ENCODE results near the gene RAPGEF3. TPM values are rescaled to one million over a fixed set of nuclear protein-coding genes. Genes with fewer than 3 reads are reported as not detected.

RAPGEF3 gene
- total and polyA plus RNA-seq, 5 donors from 2014 or later, result 0.10 to 0.79 (median 0.14) TPM; not detected in 2

DNA sequence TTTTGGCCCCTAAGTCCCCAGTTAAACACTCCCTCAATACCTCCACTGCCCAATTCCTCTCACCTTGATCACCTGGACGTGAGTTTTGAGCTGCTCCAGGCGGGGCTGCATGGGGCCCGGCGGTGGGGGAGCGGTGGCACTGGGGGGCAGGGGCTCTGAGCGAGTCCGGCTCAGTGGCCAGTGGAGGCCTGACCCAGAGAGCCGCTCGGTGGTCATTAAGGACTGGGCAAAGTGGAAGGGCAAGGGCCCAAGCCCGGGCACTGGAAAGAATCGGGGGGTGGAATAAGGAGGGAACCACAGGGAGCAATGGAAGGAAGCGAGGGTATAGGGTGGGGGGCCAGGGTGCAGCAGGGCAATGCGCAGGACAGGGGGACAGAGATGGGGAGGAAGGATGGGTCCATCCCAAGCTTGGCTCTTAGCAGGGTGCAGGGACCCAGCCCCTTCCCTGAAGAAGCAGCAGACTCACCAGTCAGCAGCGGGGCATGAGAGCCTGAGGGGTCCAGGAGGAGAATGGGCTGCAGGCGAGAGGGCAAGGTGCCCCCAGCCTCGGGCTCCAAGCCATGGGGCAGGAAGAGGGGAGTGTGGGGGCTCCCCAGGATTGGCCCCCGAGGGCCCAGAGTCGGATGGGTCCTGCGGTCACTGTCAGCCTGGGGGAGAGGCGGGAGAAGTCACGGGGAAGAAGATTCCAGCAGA, 36.6 kb upstream of the RAPGEF3 start:
- ATAC-seq (ENCODE audit: low read depth in 2 of 2), result no peak
- Mint-ChIP-seq H3K9me3 (no peaks in the 10 kb centered on the region), H3K4me3 (no peak overlapping the region), H3K27me3 (no peaks in the 10 kb centered on the region), H3K27ac (no peak overlapping the region), H3K4me1 (peaks cover 0 to 18% (median 9%) of the 10 kb centered on the region in 4 donors), H3K36me3 (peaks cover 28% of the 10 kb centered on the region)
- Histone ChIP-seq H3K9me3 (ENCODE audit: control insufficient read depth in 2 of 2, low read length in 2 of 2) (no peaks in the 10 kb centered on the region), H3K27me3 (ENCODE audit: control insufficient read depth, insufficient read depth, low read length) (no peaks in the 10 kb centered on the region), H3K36me3 (ENCODE audit: control insufficient read depth, insufficient read depth, low read length) (peaks cover 84% of the 10 kb centered on the region), H3K4me1 (ENCODE audit: control insufficient read depth, insufficient read depth, low read length, poor library complexity, severe bottlenecking) (peaks cover 6% of the 10 kb centered on the region), H3K27ac (ENCODE audit: insufficient read depth, low read length, poor library complexity, severe bottlenecking) (no peak overlapping the region), H3K4me3 (ENCODE audit: low read depth, low read length) (no peak overlapping the region)
- no peak for DNase-seq

- Mint-ChIP-seq H3K27ac (peak overlapping the region in 1 of 3 donors; percentile 14), H3K4me3 (no peak overlapping the region), H3K27me3 (no peaks in the 10 kb centered on the region), H3K4me1 (peaks cover 0 to 15% (median 8%) of the 10 kb centered on the region in 4 donors), H3K9me3 (no peaks in the 10 kb centered on the region), H3K36me3 (peaks cover 28% of the 10 kb centered on the region)
- peaks cover 89% of the 10 kb centered on the region for H3K36me3 ChIP-seq (ENCODE audit: control insufficient read depth, insufficient read depth, low read length)
- no peak overlapping the region for H3K4me3 ChIP-seq (ENCODE audit: low read depth, low read length)
- H3K4me1 ChIP-seq (ENCODE audit: control insufficient read depth, insufficient read depth, low read length, poor library complexity, severe bottlenecking), result peaks cover 6% of the 10 kb centered on the region
- no peaks in the 10 kb centered on the region for H3K9me3 ChIP-seq (ENCODE audit: control insufficient read depth in 2 of 2, low read length in 2 of 2)
- no peak overlapping the region for H3K27ac ChIP-seq (ENCODE audit: insufficient read depth, low read length, poor library complexity, severe bottlenecking)
- ATAC-seq (ENCODE audit: low read depth in 2 of 2), result no peak
- no peaks in the 10 kb centered on the region for H3K27me3 ChIP-seq (ENCODE audit: control insufficient read depth, insufficient read depth, low read length)
- no peak for DNase-seq
Measured at GRCh38 chr12:47794679-47795078, 36.0 kb upstream of the RAPGEF3 start.

- Mint-ChIP-seq H3K9me3 (no peaks in the 10 kb centered on the region), H3K27ac (peak overlapping the region in 1 of 3 donors; percentile 56), H3K36me3 (peaks cover 32% of the 10 kb centered on the region)
Measured at GRCh38 chr12:47793015-47793681, 34.5 kb upstream of the RAPGEF3 start.

DNA sequence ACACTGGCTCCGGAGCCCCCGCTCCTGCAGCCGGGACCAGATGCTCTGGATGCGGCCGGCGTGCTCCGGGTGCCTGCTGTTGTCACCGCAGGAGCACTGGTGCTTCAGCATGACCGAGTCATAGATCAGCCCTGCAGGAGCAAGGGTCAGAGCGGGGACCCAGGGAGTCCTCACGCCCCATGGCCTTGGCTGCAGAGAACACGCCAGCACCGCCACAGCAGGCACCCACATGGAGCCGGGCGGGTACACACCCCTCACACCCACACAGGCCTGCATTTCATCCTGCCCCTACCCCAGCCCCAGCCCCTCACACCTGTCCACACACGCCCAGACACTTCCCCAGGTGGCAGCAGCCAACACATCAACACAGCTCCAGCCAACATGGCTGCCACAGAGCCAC, 33.2 kb upstream of the RAPGEF3 start:
- no peaks in the 10 kb centered on the region for H3K4me1 ChIP-seq (ENCODE audit: control insufficient read depth, insufficient read depth, low read length, poor library complexity, severe bottlenecking)
- H3K27me3 ChIP-seq (ENCODE audit: control insufficient read depth, insufficient read depth, low read length), result no peaks in the 10 kb centered on the region
- H3K27ac ChIP-seq (ENCODE audit: insufficient read depth, low read length, poor library complexity, severe bottlenecking), result no peak overlapping the region
- DNase-seq, result no peak
- H3K36me3 Mint-ChIP-seq, result peaks cover 38% of the 10 kb centered on the region
- no peak overlapping the region for H3K4me3 Mint-ChIP-seq
- H3K4me1 Mint-ChIP-seq, result peaks cover 0 to 4% (median 2%) of the 10 kb centered on the region in 4 donors
- no peak for ATAC-seq (ENCODE audit: low read depth in 2 of 2)
- H3K9me3 ChIP-seq (ENCODE audit: control insufficient read depth in 2 of 2, low read length in 2 of 2), result no peaks in the 10 kb centered on the region
- H3K4me3 ChIP-seq (ENCODE audit: low read depth, low read length), result no peak overlapping the region
- peaks cover 92% of the 10 kb centered on the region for H3K36me3 ChIP-seq (ENCODE audit: control insufficient read depth, insufficient read depth, low read length)
- H3K9me3 Mint-ChIP-seq, result no peaks in the 10 kb centered on the region
- peak overlapping the region in 1 of 3 donors; percentile 67 for H3K27ac Mint-ChIP-seq
- no peaks in the 10 kb centered on the region for H3K27me3 Mint-ChIP-seq

More at GRCh38 chr12:47793015-47793681, 34.5 kb upstream of the RAPGEF3 start:
- Histone ChIP-seq H3K27ac (ENCODE audit: insufficient read depth, low read length, poor library complexity, severe bottlenecking) (peak overlapping the region; percentile 14), H3K27me3 (ENCODE audit: control insufficient read depth, insufficient read depth, low read length) (no peaks in the 10 kb centered on the region), H3K4me3 (ENCODE audit: low read depth, low read length) (no peak overlapping the region), H3K4me1 (ENCODE audit: control insufficient read depth, insufficient read depth, low read length, poor library complexity, severe bottlenecking) (peaks cover 5% of the 10 kb centered on the region), H3K36me3 (ENCODE audit: control insufficient read depth, insufficient read depth, low read length) (peaks cover 91% of the 10 kb centered on the region), H3K9me3 (ENCODE audit: control insufficient read depth in 2 of 2, low read length in 2 of 2) (no peaks in the 10 kb centered on the region)
- DNase-seq (no peak), ATAC-seq (ENCODE audit: low read depth in 2 of 2) (no peak)
- no peaks in the 10 kb centered on the region for H3K27me3 Mint-ChIP-seq
- peaks cover 0 to 10% (median 5%) of the 10 kb centered on the region in 4 donors for H3K4me1 Mint-ChIP-seq
- H3K4me3 Mint-ChIP-seq, result no peak overlapping the region

- peaks cover 38% of the 10 kb centered on the region for H3K36me3 Mint-ChIP-seq
- H3K4me3 ChIP-seq (ENCODE audit: low read depth, low read length), result no peak overlapping the region
- H3K27ac Mint-ChIP-seq, result no peak overlapping the region
- DNase-seq, result no peak
- no peaks in the 10 kb centered on the region for H3K27me3 ChIP-seq (ENCODE audit: control insufficient read depth, insufficient read depth, low read length)
- no peaks in the 10 kb centered on the region for H3K9me3 ChIP-seq (ENCODE audit: control insufficient read depth in 2 of 2, low read length in 2 of 2)
- no peak overlapping the region for H3K27ac ChIP-seq (ENCODE audit: insufficient read depth, low read length, poor library complexity, severe bottlenecking)
- H3K36me3 ChIP-seq (ENCODE audit: control insufficient read depth, insufficient read depth, low read length), result peaks cover 93% of the 10 kb centered on the region
- no peaks in the 10 kb centered on the region for H3K9me3 Mint-ChIP-seq
- H3K4me1 ChIP-seq (ENCODE audit: control insufficient read depth, insufficient read depth, low read length, poor library complexity, severe bottlenecking), result no peaks in the 10 kb centered on the region
- no peak overlapping the region for H3K4me3 Mint-ChIP-seq
- H3K4me1 Mint-ChIP-seq, result peaks cover 0 to 4% (median 2%) of the 10 kb centered on the region in 4 donors
- no peaks in the 10 kb centered on the region for H3K27me3 Mint-ChIP-seq
- ATAC-seq (ENCODE audit: low read depth in 2 of 2), result no peak
Measured at GRCh38 chr12:47791351-47791746, 32.7 kb upstream of the RAPGEF3 start.

DNA sequence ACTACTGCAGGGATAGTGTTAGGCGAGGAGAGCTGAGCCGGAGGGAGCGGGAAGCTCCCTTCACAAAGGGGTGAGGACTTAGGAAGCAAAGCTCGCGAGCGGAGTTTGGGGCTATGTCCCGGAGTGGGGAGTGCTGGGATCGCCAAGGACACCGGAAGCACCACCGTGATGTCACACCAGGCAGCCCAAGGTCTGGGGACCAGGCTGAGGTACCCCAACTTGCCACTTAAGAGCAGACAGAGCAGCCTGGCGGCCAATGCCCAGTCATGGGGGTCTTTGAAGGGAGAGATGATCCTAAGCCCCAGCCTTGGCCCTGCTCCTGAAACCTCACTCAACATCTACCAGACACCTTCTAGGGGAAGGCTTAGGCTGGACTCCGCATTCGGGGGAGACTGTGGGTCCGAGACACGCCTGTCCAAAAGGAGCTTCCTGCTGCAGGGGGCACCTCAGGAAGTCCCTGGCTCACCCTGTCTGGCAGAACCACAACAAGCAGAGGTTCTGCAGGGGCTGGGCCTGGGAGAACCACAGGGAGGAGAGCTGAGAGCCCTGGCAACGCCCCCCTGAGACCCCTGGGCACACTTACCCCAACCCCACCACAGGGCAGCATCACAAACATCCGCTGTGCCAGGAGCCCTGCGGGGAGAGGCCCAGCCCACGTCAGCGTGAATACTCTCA, 32.1 kb upstream of the RAPGEF3 start:
- DNase-seq (no peak), ATAC-seq (ENCODE audit: low read depth in 2 of 2) (no peak)
- H3K27ac Mint-ChIP-seq, result peak overlapping the region in 1 of 3 donors; percentile 92
- H3K4me3 Mint-ChIP-seq, result no peak overlapping the region
- Histone ChIP-seq H3K4me1 (ENCODE audit: control insufficient read depth, insufficient read depth, low read length, poor library complexity, severe bottlenecking) (no peaks in the 10 kb centered on the region), H3K36me3 (ENCODE audit: control insufficient read depth, insufficient read depth, low read length) (peaks cover 94% of the 10 kb centered on the region), H3K4me3 (ENCODE audit: low read depth, low read length) (no peak overlapping the region), H3K27me3 (ENCODE audit: control insufficient read depth, insufficient read depth, low read length) (no peaks in the 10 kb centered on the region), H3K27ac (ENCODE audit: insufficient read depth, low read length, poor library complexity, severe bottlenecking) (no peak overlapping the region), H3K9me3 (ENCODE audit: control insufficient read depth in 2 of 2, low read length in 2 of 2) (no peaks in the 10 kb centered on the region)
- H3K36me3 Mint-ChIP-seq, result peaks cover 38% of the 10 kb centered on the region
- no peaks in the 10 kb centered on the region for H3K27me3 Mint-ChIP-seq
- no peaks in the 10 kb centered on the region for H3K9me3 Mint-ChIP-seq
- H3K4me1 Mint-ChIP-seq, result peaks cover 0 to 4% (median 2%) of the 10 kb centered on the region in 4 donors

DNA sequence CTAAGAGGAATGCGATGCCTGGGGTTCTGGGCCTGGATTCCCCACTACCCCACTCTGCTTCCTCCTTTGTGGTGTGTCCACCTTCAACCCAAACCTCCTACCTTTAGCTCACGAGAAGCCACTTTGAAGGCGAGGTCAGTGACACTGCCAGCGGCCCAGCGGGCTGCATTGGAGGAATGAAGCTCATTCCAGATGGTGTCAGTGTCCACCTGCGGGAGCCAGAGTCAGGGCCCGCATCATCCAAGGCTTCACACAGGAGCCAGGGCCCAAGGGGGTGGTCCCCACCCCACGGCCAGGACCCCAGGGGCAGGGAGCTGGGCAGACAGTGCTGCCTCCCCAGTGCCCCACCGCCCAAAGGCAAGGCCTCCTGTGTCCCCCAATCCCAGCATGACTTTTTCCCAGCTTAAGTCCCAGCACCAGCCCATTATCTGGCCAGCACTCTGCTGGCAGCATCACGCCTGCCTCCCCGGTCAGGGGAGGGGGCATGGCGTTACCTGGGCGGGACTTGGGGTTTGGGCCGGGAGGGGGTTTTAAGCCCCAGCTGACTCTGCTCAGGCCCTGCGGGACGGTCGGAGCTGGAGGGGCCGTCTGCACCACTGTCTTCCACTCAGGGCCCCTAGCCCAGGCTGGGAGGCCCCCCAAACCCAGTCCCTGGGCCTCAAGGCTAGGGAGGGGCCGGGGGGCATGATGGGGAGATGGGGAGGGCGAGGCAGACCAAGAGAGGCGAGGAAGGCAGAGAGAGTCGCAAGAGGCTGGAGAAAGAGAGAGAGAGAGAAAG, 31.2 kb upstream of the RAPGEF3 start:
- Mint-ChIP-seq H3K4me1 (peaks cover 0 to 4% (median 2%) of the 10 kb centered on the region in 4 donors), H3K9me3 (no peaks in the 10 kb centered on the region), H3K4me3 (no peak overlapping the region), H3K36me3 (peaks cover 42% of the 10 kb centered on the region), H3K27ac (peak overlapping the region in 2 of 3 donors; percentile 49 to 92), H3K27me3 (no peaks in the 10 kb centered on the region)
- no peaks in the 10 kb centered on the region for H3K9me3 ChIP-seq (ENCODE audit: control insufficient read depth in 2 of 2, low read length in 2 of 2)
- DNase-seq (no peak), ATAC-seq (ENCODE audit: low read depth in 2 of 2) (no peak)
- no peaks in the 10 kb centered on the region for H3K27me3 ChIP-seq (ENCODE audit: control insufficient read depth, insufficient read depth, low read length)
- H3K4me3 ChIP-seq (ENCODE audit: low read depth, low read length), result no peak overlapping the region
- no peaks in the 10 kb centered on the region for H3K4me1 ChIP-seq (ENCODE audit: control insufficient read depth, insufficient read depth, low read length, poor library complexity, severe bottlenecking)
- H3K27ac ChIP-seq (ENCODE audit: insufficient read depth, low read length, poor library complexity, severe bottlenecking), result no peak overlapping the region
- peaks cover 93% of the 10 kb centered on the region for H3K36me3 ChIP-seq (ENCODE audit: control insufficient read depth, insufficient read depth, low read length)

Measured in CD4-positive, CD25-positive, alpha-beta regulatory T cell (primary cell).